GM10847 (cell line): ENCODE results near the gene LRRC61.

Source experiments
- POLR2A ChIP-seq: IDR thresholded peaks from 2 replicates; pipeline ENCODE4 v1.6.1; 2011; ENCODE audit not compliant: insufficient read length; ENCODE audit errors: extremely low read depth

The LRRC61 gene

GRCh38 chr7:150358988-150359621 is 36.0 kb downstream of the LRRC61 start:
- TF ChIP-seq POLR2A: no peak

DNA sequence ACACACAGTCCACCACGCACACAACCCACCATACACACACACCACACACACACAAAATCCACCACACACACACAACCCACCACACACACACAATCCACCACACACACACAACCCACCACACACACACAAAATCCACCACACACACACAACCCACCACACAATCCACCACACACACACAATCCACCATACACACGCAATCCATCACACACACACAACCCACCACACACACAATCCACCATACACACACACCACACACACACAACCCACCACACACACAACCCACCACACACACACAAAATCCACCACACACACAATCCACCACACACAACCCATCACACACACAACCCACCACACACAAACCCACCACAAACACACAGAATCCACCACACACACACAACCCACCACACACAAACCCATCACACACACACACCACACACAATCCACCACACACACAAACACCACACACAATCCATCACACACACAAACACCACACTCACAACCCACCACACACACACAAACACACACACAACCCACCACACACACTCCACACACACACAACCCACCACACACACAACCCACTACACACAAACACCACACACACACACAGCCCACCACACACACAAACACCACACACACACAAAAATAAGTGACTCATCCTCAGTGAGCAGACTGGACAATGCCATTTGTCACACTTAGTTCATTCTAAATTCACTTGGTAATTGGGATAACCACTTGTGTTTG is 36.6 kb downstream of the LRRC61 start:
- no peak for TF ChIP-seq POLR2A

DNA sequence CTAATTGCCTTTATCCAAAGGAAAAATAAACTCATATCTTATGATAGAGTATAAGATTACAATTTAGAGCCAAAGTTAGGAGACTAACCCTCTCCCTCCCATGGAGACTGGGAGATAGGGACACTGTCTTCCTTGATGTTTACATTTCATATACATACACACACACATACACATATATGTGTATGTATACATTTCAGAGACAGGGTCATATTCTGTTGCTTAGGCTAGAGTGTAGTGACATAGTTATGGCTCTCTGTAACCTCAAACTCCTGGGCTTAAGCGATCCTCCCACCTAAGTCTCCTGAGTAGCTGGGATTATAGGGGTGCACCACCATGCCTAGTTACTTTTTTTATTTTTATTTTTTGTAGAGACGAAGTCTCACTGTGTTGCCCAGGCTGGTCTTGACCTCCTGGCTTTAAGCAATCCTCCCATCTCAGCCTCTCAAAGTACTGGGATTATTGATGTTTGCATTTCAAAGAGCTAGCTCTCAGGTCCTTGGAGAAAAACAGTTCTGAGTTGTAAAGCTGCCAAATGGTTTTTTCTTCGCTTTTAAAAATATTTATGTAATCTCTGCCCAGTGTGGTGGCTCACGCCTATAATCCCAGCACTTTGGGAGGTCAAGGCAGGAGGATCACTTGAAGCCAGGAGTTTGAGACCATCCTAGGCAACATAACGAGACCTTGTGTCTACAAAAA is 37.4 kb downstream of the LRRC61 start:
- TF ChIP-seq POLR2A: no peak

GRCh38 chr7:150361402-150361801 is 38.2 kb downstream of the LRRC61 start:
- TF ChIP-seq POLR2A: no peak

DNA sequence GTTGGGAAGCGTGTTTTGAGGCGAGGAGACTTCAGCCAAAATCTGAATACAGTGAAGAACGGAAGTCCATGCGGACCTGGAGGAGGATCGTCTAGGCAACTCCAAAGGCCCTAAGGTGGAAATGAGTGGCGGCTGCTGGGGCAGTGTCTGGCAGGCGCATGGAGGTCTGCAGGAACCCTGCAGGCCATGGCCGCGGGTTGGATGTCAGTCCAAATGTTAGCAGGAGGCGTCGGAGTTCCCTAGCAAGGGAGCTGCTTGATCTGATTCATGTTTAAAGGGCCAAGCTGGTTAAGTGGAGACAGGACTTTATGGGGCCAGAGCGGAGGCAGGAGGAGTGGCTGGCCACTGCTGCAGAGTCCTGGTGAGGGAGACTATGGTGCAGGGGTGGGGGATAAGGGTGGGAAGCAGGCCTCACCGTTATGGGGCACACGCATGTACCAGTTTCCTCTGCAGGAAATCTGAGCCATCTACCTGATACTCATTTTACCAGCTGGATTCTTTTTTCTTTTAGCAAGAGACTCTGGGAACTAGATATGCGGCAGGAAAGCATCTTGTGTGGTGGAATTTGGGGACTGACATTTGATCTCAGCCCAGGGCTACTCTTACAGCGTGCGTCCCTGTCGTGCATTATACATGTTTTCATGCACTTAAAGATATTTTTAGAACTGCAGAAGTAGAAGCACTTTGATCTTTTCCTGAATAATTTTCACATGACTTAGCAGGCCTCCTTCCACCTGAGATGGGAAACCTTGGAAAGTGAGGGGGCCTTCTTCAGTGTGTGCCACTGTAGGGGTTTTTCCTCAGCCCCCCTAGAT is 38.9 kb downstream of the LRRC61 start:
- no peak for TF ChIP-seq POLR2A

DNA sequence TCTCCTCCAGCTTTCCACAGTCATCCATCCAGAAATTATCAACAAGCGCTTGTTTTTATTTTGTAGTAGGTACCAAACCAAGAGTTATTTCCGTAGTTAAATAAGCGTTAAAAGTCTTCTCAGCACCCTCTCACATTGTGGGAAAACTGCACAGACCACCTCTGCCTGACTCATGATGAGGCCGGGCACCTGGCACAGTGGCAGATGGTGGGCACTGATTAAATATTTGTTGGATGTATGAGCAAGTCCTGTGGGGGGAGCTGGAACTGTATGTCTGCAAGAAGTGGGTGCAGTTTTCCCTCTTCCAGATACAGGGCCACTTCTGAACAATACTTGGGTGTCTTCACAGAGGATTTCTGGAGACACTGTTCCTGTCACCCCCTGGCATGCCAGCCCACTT is 40.2 kb downstream of the LRRC61 start:
- TF ChIP-seq POLR2A: no peak

GRCh38 chr7:150363872-150364271 is 40.7 kb downstream of the LRRC61 start:
- no peak for TF ChIP-seq POLR2A

GRCh38 chr7:150365194-150365593 is 42.0 kb downstream of the LRRC61 start:
- no peak for TF ChIP-seq POLR2A

DNA sequence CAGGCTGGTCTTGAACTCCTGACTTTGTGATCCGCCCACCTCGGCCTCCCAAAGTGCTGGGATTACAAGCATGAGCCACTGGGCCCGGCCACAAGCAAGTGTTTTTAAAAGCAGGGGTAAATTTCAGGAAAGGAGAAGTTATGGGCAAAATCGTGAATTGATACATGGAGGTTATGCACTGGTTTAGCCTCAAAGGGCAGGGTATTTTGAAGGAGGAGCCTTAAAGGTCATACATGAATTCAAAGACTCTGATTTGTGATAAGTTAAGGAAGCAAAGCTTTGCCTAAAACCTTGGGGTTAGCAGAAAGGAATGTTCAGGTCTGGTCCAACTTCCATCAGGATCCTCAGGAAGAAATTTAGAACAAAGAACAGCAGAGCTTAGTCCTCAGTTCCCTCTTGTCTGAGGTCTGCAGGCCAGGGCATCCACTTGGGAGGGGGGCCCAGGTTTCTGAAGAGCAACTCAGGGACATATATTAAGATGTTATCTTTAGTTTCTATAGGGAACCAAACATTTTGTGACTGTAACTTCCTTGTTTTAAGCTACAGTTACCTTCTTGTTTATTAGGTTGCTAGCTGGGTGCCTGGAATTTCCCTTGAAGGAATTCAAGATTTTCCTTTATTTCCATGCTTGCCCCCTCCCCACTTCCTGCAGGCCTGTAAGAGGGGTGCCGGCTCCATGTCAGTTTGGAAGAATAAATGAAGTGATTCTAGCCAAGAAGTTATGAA is 42.7 kb downstream of the LRRC61 start:
- TF ChIP-seq POLR2A: no peak

- no peak for TF ChIP-seq POLR2A
Measured at GRCh38 chr7:150367677-150368095, 44.5 kb downstream of the LRRC61 start.

DNA sequence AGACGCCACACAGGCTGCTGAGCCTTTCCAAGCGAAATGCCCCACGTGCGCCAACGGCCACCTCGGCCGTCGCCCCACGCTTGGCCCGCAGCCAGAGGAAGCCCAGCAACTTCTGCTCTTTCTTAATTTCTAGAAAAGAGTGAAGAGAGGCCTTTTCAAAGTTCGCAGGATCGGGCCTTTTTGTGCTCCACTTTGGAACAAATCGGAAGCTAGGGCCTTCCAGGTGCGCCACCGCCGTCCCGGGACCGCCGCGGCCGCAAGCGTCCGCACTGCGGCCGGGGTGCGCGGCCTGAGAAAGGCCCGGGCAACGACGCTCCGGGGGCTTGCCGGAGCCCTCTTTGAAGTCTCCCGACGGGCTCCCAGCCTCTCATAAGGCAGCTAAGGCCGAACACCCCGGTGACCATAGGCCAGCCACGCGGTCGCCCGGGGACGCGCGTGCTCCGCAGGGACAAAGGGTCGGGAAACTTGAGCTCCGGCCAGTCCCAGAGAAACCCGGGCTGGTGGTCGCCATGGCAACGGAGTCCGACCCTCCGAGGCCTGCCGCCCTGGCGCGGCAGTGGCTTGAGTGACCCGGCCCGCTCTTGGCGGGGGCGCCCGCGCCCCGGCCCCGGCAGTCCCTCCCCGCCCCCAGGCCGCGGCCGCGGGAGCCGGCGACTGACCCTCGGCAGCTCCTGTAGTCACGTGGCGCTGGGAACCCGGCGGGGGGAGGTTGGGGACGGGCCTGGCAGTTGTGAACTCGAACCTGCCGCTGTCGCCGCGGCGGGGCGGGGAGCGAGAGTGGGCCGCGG is 45.1 kb downstream of the LRRC61 start, which contains the start of gene REPIN1:
TSS of gene REPIN1 (plus strand) at position 727 of the 788 bp plus-strand sequence. CDS start 890 bp downstream, outside the sequence.
- peak; percentile 73 for TF ChIP-seq POLR2A

GRCh38 chr7:150368884-150369747 is 46.0 kb downstream of the LRRC61 start:
- TF ChIP-seq POLR2A: peak; percentile 36

DNA sequence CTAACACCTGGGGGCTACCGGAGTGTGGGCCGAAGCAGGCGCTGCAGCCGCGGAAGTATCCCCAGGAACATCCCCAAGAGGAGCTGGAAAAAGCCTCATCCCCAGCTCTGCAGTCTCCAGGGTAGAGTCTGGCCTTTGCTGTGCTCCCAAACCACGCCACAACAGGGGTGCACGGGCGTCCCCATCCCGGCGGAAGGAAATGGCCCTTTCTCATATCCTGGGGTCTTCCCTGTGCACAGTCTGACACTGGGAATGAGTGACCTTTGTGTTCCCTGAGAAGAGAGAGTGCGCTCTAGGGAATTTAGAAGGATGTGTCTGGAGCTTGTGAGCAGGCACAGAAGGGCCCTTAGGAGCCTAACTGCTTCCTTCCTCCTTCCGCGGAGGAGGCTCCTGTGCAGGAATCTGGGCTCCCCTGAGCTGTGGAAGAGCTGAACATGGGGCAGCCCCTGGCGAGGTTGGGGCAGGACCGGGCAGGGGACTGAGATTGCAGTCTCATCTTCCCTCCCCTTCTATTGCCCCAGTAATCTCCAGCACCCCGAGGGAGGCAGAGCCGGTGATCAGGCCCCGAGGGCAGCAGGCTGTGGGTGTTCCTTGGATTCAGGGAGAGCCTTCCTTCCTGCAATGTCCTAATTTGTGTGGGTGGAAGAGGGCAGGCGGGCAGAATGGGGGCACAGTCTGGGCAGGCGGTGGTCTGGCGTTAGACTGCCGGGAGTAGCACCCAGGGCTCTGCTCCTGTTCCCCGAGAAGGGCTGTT is 46.8 kb downstream of the LRRC61 start:
- no peak for TF ChIP-seq POLR2A
